HepG2 (cell line): ENCODE measurements around the gene EPB41L5. TPM values are rescaled to one million over a fixed set of nuclear protein-coding genes. Genes with fewer than 3 reads are reported as not detected.

ENCODE experiments used
- ATAC-seq: fragments of 200-7000 bp; cut with Tn5 transposase; 3 replicates; pipeline ENCODE4 v1.9.1; 2020; ENCODE audit warnings: mild to moderate bottlenecking, moderate library complexity
- BruUV-seq: library from RNA; stranded (reverse); fragments of 400-500 nt; replicated peaks from 2 replicates; lab custom pipeline; 2021; lab: Mats Ljungman, UMichigan
- CTCF ChIA-PET: fragments of 300-600 bp; formaldehyde crosslinking; extraction: SDS; loops from one replicate; lab custom pipeline; 2021; ENCODE audit warnings: low total read pairs, inconsistent platforms, low intra/inter-chr PET ratio; lab: Yijun Ruan, JAX
- POLR2A ChIA-PET: fragments of 350-600 bp; sonication (Branson Sonifier 250); formaldehyde crosslinking; loops from one replicate; lab custom pipeline; 2020; ENCODE audit warnings: antibody characterized with exemption, inconsistent platforms; lab: Yijun Ruan, JAX
- DNase-seq: peaks from one replicate; pipeline ENCODE4 v3.0.0-alpha.2; 2015; ENCODE audit warnings: low spot score
- FAIRE-seq: peaks from 3 replicates; lab custom pipeline; 2011; peaks lifted over from hg19 to GRCh38; lab: Jason Lieb, UNC
- H2AFZ ChIP-seq: one replicate; pipeline ENCODE4 v1.6.1; 2011; ENCODE audit warnings: low read length, inconsistent platforms
- H3K27ac ChIP-seq: fragments of 300-600 bp; 3 replicates; pipeline ENCODE4 v1.8.0; 2011; ENCODE audit warnings: mixed run types, mild to moderate bottlenecking, mixed read lengths, low read length, inconsistent platforms; ENCODE audit not compliant: insufficient read depth; ENCODE audit errors: extremely low read length
- H3K27me3 ChIP-seq, 2 experiments: fragments of 200-600 bp in 1 of 2; 2 replicates in 1 of 2; 3 replicates in 1 of 2; pipeline versions ENCODE4 v1.6.0 to v1.8.0; 2011; ENCODE audit warnings: low read length in 2 of 2, mild to moderate bottlenecking in 2 of 2, moderate library complexity in 2 of 2, inconsistent platforms in 1 of 2; ENCODE audit not compliant: insufficient read depth in 2 of 2, control insufficient read depth in 1 of 2
- H3K36me3 ChIP-seq, 2 experiments: fragments of 200-600 bp in 1 of 2; replicated peaks in 1 of 2; 2 replicates in 1 of 2; 3 replicates in 1 of 2; pipeline versions ENCODE4 v1.5.1 to v1.8.0; 2011; ENCODE audit warnings: low read length in 2 of 2, inconsistent platforms in 1 of 2; ENCODE audit not compliant: insufficient read depth in 2 of 2, control insufficient read depth in 1 of 2
- H3K4me1 ChIP-seq: 2 replicates; pipeline ENCODE4 v1.5.1; 2012; ENCODE audit warnings: low read length, inconsistent platforms; ENCODE audit not compliant: insufficient read depth
- H3K4me2 ChIP-seq: 2 replicates; pipeline ENCODE4 v1.6.0; 2011; ENCODE audit warnings: low read depth, low read length, inconsistent platforms
- H3K4me3 ChIP-seq, 3 experiments: fragments of 200-600 bp in 1 of 3; sonication (generic), shearing (Covaris generic) in 1 of 3; replicated peaks in 1 of 3; 2 replicates each; pipeline ENCODE4 v1.5.1; 2011 to 2016; ENCODE audit warnings: low read length in 3 of 3, inconsistent platforms in 2 of 3, low read depth in 2 of 3, mild to moderate bottlenecking in 2 of 3, control low read depth in 1 of 3, mixed read lengths in 1 of 3; ENCODE audit not compliant: insufficient read depth in 1 of 3
- H3K79me2 ChIP-seq: one replicate; pipeline ENCODE4 v1.6.1; 2011; ENCODE audit warnings: low read length, inconsistent platforms; ENCODE audit not compliant: insufficient read depth
- H3K9ac ChIP-seq: 2 replicates; pipeline ENCODE4 v1.6.0; 2011; ENCODE audit warnings: mild to moderate bottlenecking, low read depth, low read length, inconsistent platforms; ENCODE audit not compliant: insufficient read depth
- H3K9me3 ChIP-seq: 2 replicates; pipeline ENCODE4 v1.5.1; 2012; ENCODE audit warnings: mild to moderate bottlenecking, low read length
- H4K20me1 ChIP-seq: 2 replicates; pipeline ENCODE4 v1.6.0; 2011; ENCODE audit warnings: inconsistent platforms, mild to moderate bottlenecking, low read length, moderate library complexity; ENCODE audit not compliant: insufficient read depth
- BRCA1 ChIP-seq: sonication (generic); formaldehyde crosslinking; IDR thresholded peaks from 2 replicates; pipeline ENCODE4 v1.4.0; 2020; ENCODE audit warnings: missing genetic modification reagents
- ELF1 ChIP-seq: sonication (generic); formaldehyde crosslinking; IDR thresholded peaks from 2 replicates; pipeline ENCODE4 v1.4.0; 2020; ENCODE audit warnings: missing genetic modification reagents
- GZF1 ChIP-seq: sonication (generic); formaldehyde crosslinking; IDR thresholded peaks from 2 replicates; pipeline ENCODE4 v1.5.1; 2020; ENCODE audit warnings: mild to moderate bottlenecking, missing genetic modification reagents
- HDAC2 ChIP-seq: sonication (generic); formaldehyde crosslinking; IDR thresholded peaks from 2 replicates; pipeline ENCODE4 v1.4.0; 2020; ENCODE audit warnings: missing genetic modification reagents
- MTERF4 ChIP-seq: sonication (generic); formaldehyde crosslinking; IDR thresholded peaks from 2 replicates; pipeline ENCODE4 v1.8.0; 2023; ENCODE audit warnings: mild to moderate bottlenecking, missing genetic modification reagents
- NR2C2 ChIP-seq: sonication (generic); formaldehyde crosslinking; IDR thresholded peaks from 2 replicates; pipeline ENCODE4 v1.4.0; 2020; ENCODE audit warnings: missing genetic modification reagents, mild to moderate bottlenecking, moderate library complexity, borderline replicate concordance
- STAT5B ChIP-seq: sonication (generic); formaldehyde crosslinking; IDR thresholded peaks from 2 replicates; pipeline ENCODE4 v1.4.0; 2020; ENCODE audit warnings: missing genetic modification reagents
- TARDBP ChIP-seq: sonication (generic); formaldehyde crosslinking; IDR thresholded peaks from 2 replicates; pipeline ENCODE4 v1.8.0; 2022; ENCODE audit warnings: mild to moderate bottlenecking, missing genetic modification reagents
- TEAD3 ChIP-seq: optimal IDR thresholded peaks from 2 replicates; pipeline ENCODE3; 2016; ENCODE audit warnings: borderline replicate concordance
- TRIM22 ChIP-seq: fragments of 450-650 bp; IDR thresholded peaks from 2 replicates; pipeline ENCODE4 v1.6.1; 2017
- U2AF2 ChIP-seq: fragments of 200-400 bp; formaldehyde crosslinking; IDR thresholded peaks from 2 replicates; pipeline ENCODE4 v1.6.1; 2017; ENCODE audit warnings: low read depth, mild to moderate bottlenecking, low read length
- ZBTB1 ChIP-seq: sonication (generic); formaldehyde crosslinking; IDR thresholded peaks from 2 replicates; pipeline ENCODE4 v1.4.0; 2020; ENCODE audit warnings: missing genetic modification reagents, borderline replicate concordance
- ZFP62 ChIP-seq: sonication (generic); formaldehyde crosslinking; IDR thresholded peaks from 2 replicates; pipeline ENCODE4 v1.4.0; 2020; ENCODE audit warnings: missing genetic modification reagents
- ZNF10 ChIP-seq: sonication (generic); formaldehyde crosslinking; IDR thresholded peaks from 2 replicates; pipeline ENCODE4 v1.4.0; 2020; ENCODE audit warnings: mild to moderate bottlenecking, low read depth, missing genetic modification reagents, borderline replicate concordance
- ZNF143 ChIP-seq: sonication (generic); formaldehyde crosslinking; IDR thresholded peaks from 2 replicates; pipeline ENCODE4 v1.4.0; 2020; ENCODE audit warnings: missing genetic modification reagents
- ZNF281 ChIP-seq: sonication (generic); formaldehyde crosslinking; IDR thresholded peaks from 2 replicates; pipeline ENCODE4 v1.4.0; 2020; ENCODE audit warnings: missing genetic modification reagents, borderline replicate concordance
- ZNF292 ChIP-seq: sonication (generic); formaldehyde crosslinking; IDR thresholded peaks from 2 replicates; pipeline ENCODE4 v1.8.1; 2022; ENCODE audit warnings: mild to moderate bottlenecking, low read depth, missing genetic modification reagents, borderline replicate concordance
- ZNF382 ChIP-seq: sonication (generic); formaldehyde crosslinking; IDR thresholded peaks from 2 replicates; pipeline ENCODE4 v1.5.0; 2020; ENCODE audit warnings: missing genetic modification reagents, mild to moderate bottlenecking, borderline replicate concordance
- ZNF550 ChIP-seq: sonication (generic); formaldehyde crosslinking; IDR thresholded peaks from 2 replicates; pipeline ENCODE4 v1.4.0; 2020; ENCODE audit warnings: mild to moderate bottlenecking, missing genetic modification reagents, borderline replicate concordance
- ZNF615 ChIP-seq: sonication (generic); formaldehyde crosslinking; IDR thresholded peaks from 2 replicates; pipeline ENCODE4 v1.5.0; 2020; ENCODE audit warnings: mild to moderate bottlenecking, missing genetic modification reagents, borderline replicate concordance
- ZNF720 ChIP-seq: sonication (generic); formaldehyde crosslinking; IDR thresholded peaks from 2 replicates; pipeline ENCODE4 v1.4.0; 2020; ENCODE audit warnings: missing genetic modification reagents
- ZNF768 ChIP-seq: sonication (generic); formaldehyde crosslinking; IDR thresholded peaks from 2 replicates; pipeline ENCODE4 v1.4.0; 2020; ENCODE audit warnings: missing genetic modification reagents
- WGBS: methylation state at CpG from one replicate; pipeline ENCODE4 v1.1.6; 2017; ENCODE audit warnings: low lambda C conversion rate; 5-methylcytosine and 5-hydroxymethylcytosine counted together
- in situ Hi-C: cut with HindIII; loops from 2 replicates; pipeline ENCODE4 v1.10.0; 2017; ENCODE audit warnings: low pct_unique_long_range_greater_than_20kb; ENCODE audit not compliant: extremely low pct_ligation_motif_present
- intact Hi-C: fragments of 100-400 bp; cut with micrococcal nuclease; formaldehyde crosslinking; loops from one replicate; pipeline ENCODE4 v1.10.0; 2022; ENCODE audit not compliant: unreplicated experiment
- polyA plus RNA-seq, 8 experiments: library from polyadenylated mRNA; depleted of rRNA in 3 of 8; stranded (reverse) in 7 of 8; unstranded in 1 of 8; fragments of >200 nt; fragmentation: Illumina TruSeq in 4 of 8; extraction: Trizol in 4 of 8; gene quantifications; 2 replicates each; pipeline versions ENCODE4 v1.2.1 to v1.2.3, GENCODE V29; 2011 to 2016; ENCODE audit warnings: low read depth in 4 of 8, missing spikeins in 1 of 8, mixed read lengths in 1 of 8; ENCODE audit not compliant: insufficient read depth in 1 of 8
- total RNA-seq, 5 experiments: library from RNA; depleted of rRNA; stranded (reverse); fragments of >200 nt; fragmentation: Illumina TruSeq; extraction: Trizol; gene quantifications; 2 replicates each; pipeline ENCODE4 v1.2.3, GENCODE V29; 2016; ENCODE audit warnings: low read depth in 1 of 5
- TF ChIP-seq, protein P1 (sequence below): sonication (generic); formaldehyde crosslinking; IDR thresholded peaks from 2 replicates; pipeline ENCODE4 v1.5.0; 2020; ENCODE audit warnings: mild to moderate bottlenecking, low read depth, missing genetic modification reagents, borderline replicate concordance

Gene EPB41L5
- total and polyA plus RNA-seq, 2 of the 13 experiments (the other 11 are each of a cell fraction or from before 2014, with no cell fraction given) = 40.5 to 47.5 TPM

GRCh38 chr2:120134263-120134662 is 121.4 kb downstream of the EPB41L5 start:
- Histone ChIP-seq H3K4me2 (no peak overlapping the region), H3K27ac (peak overlapping the region; percentile 47), H3K27me3 (no peaks in the 10 kb centered on the region), H3K4me3 (no peak overlapping the region), H4K20me1 (no peaks in the 10 kb centered on the region), H2AFZ (no peak overlapping the region), H3K9me3 (no peaks in the 10 kb centered on the region), H3K36me3 (peaks cover 2 to 29% of the 10 kb centered on the region in 2 experiments; a peak in 3 of 5 replicates), H3K9ac (no peak overlapping the region), H3K79me2 (no peaks in the 10 kb centered on the region), H3K4me1 (peaks cover 26% of the 10 kb centered on the region)
- CTCF ChIA-PET = no interaction called here
- in situ Hi-C loops (no loop called here), intact Hi-C loops (no loop called here)
- WGBS = 58% methylated on average over 4 of the region's 4 CpGs
- POLR2A ChIA-PET = no interaction called here
- DNase-seq (peak; percentile 87), ATAC-seq (peak; percentile 97), FAIRE-seq (peak; percentile 64)
- no TSS peak for BruUV-seq
- TF ChIP-seq STAT5B (CRISPR knock-in tag) (no peak), ZBTB1 (CRISPR knock-in tag) (no peak), GZF1 (no peak), ZNF768 (CRISPR knock-in tag) (no peak), U2AF2 (no peak), ZNF382 (CRISPR knock-in tag) (no peak), BRCA1 (CRISPR knock-in tag) (no peak), ZNF720 (CRISPR knock-in tag) (no peak), ZNF281 (peak; percentile 43; the same call in 1 of the 2 replicates), TEAD3 (peak; percentile 39), TARDBP (CRISPR knock-in tag) (no peak), ZNF550 (CRISPR knock-in tag) (no peak), ZNF10 (CRISPR knock-in tag) (no peak), ZNF615 (CRISPR knock-in tag) (no peak), ZNF143 (CRISPR knock-in tag) (no peak), HDAC2 (CRISPR knock-in tag) (no peak), NR2C2 (CRISPR knock-in tag) (no peak), TRIM22 (no peak), ELF1 (CRISPR knock-in tag) (no peak), MTERF4 (no peak), ZFP62 (CRISPR knock-in tag) (no peak), ZNF292 (CRISPR knock-in tag) (no peak)
- TF ChIP-seq, protein P1, sequence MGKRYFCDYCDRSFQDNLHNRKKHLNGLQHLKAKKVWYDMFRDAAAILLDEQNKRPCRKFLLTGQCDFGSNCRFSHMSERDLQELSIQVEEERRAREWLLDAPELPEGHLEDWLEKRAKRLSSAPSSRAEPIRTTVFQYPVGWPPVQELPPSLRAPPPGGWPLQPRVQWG (CRISPR knock-in tag) = no peak
